IPS-20b (cell line): ENCODE data around the gene TWSG1.
"Not testable (repeated sequence)": the region's sequence is repeated elsewhere in the genome, so short reads cannot be mapped to it uniquely, and the experiment has no call there.

Source experiments
- H3K27ac ChIP-seq: one replicate; pipeline ENCODE4 v1.5.1; 2013; ENCODE audit warnings: low read length
- H3K27me3 ChIP-seq: 2 replicates; pipeline ENCODE4 v1.6.1; 2013; ENCODE audit warnings: mild to moderate bottlenecking, low read length, inconsistent platforms; ENCODE audit not compliant: insufficient read depth
- H3K36me3 ChIP-seq: 2 replicates; pipeline ENCODE4 v1.6.1; 2013; ENCODE audit warnings: low read depth, mild to moderate bottlenecking, inconsistent platforms, low read length, moderate library complexity; ENCODE audit not compliant: insufficient read depth
- H3K4me1 ChIP-seq: 2 replicates; pipeline ENCODE4 v1.6.1; 2013; ENCODE audit warnings: mild to moderate bottlenecking, control low read depth, inconsistent platforms, low read length, moderate library complexity; ENCODE audit not compliant: insufficient read depth
- H3K4me3 ChIP-seq: 2 replicates; pipeline ENCODE4 v1.5.1; 2013; ENCODE audit warnings: mild to moderate bottlenecking, low read length, inconsistent platforms
- H3K9ac ChIP-seq: 2 replicates; pipeline ENCODE4 v1.6.1; 2013; ENCODE audit warnings: low read depth, mild to moderate bottlenecking, inconsistent platforms, low read length, moderate library complexity
- H3K9me3 ChIP-seq: 2 replicates; pipeline ENCODE4 v1.6.1; 2013; ENCODE audit warnings: mild to moderate bottlenecking, low read depth, low read length, inconsistent platforms; ENCODE audit not compliant: insufficient read depth

The TWSG1 gene

GRCh38 chr18:9362869-9363268, 28.3 kb downstream of the TWSG1 start:
- Histone ChIP-seq H3K4me3 (no peak overlapping the region), H3K4me1 (peaks cover 3% of the 10 kb centered on the region; the same call in 1 of the 2 replicates), H3K27ac (no peak overlapping the region), H3K9me3 (peaks cover 6% of the 10 kb centered on the region), H3K36me3 (peaks cover 9% of the 10 kb centered on the region; the same call in 1 of the 2 replicates), H3K9ac (no peak overlapping the region), H3K27me3 (no peaks in the 10 kb centered on the region)

- no peak overlapping the region for H3K27ac ChIP-seq
- H3K27me3 ChIP-seq, result no peaks in the 10 kb centered on the region
- H3K36me3 ChIP-seq, result peaks cover 11% of the 10 kb centered on the region; the same call in 1 of the 2 replicates
- no peak overlapping the region for H3K9ac ChIP-seq
- H3K9me3 ChIP-seq, result peaks cover 6% of the 10 kb centered on the region
- peaks cover 3% of the 10 kb centered on the region; the same call in 1 of the 2 replicates for H3K4me1 ChIP-seq
- no peak overlapping the region for H3K4me3 ChIP-seq
These were observed 29.7 kb downstream of the TWSG1 start for GRCh38 chr18:9364242-9364641.

GRCh38 chr18:9365406-9365805, 30.8 kb downstream of the TWSG1 start:
- Histone ChIP-seq H3K36me3 (peaks cover 11% of the 10 kb centered on the region; the same call in 1 of the 2 replicates), H3K4me3 (no peak overlapping the region), H3K27me3 (no peaks in the 10 kb centered on the region), H3K27ac (no peak overlapping the region), H3K9me3 (peaks cover 6% of the 10 kb centered on the region), H3K9ac (no peak overlapping the region), H3K4me1 (peaks cover 3% of the 10 kb centered on the region; the same call in 1 of the 2 replicates)

GRCh38 chr18:9366126-9366714, 31.6 kb downstream of the TWSG1 start:
- H3K4me3 ChIP-seq, result no peak overlapping the region
- H3K27ac ChIP-seq, result no peak overlapping the region
- peaks cover 6% of the 10 kb centered on the region for H3K9me3 ChIP-seq
- H3K36me3 ChIP-seq, result peaks cover 11% of the 10 kb centered on the region; the same call in 1 of the 2 replicates
- H3K9ac ChIP-seq, result no peak overlapping the region
- H3K27me3 ChIP-seq, result no peaks in the 10 kb centered on the region
- peaks cover 3% of the 10 kb centered on the region; the same call in 1 of the 2 replicates for H3K4me1 ChIP-seq

- H3K9ac ChIP-seq, H3K27me3 ChIP-seq, H3K4me1 ChIP-seq, H3K4me3 ChIP-seq, H3K27ac ChIP-seq, H3K36me3 ChIP-seq, H3K9me3 ChIP-seq: not testable (repeated sequence)
These were observed 38.7 kb downstream of the TWSG1 start for GRCh38 chr18:9373254-9373653.

- Histone ChIP-seq H3K36me3 (no peaks in the 10 kb centered on the region), H3K4me3 (no peak overlapping the region), H3K4me1 (peaks cover 17% of the 10 kb centered on the region), H3K27me3 (no peaks in the 10 kb centered on the region), H3K9me3 (no peaks in the 10 kb centered on the region), H3K9ac (no peak overlapping the region), H3K27ac (no peak overlapping the region)
These were observed 44.5 kb downstream of the TWSG1 start for GRCh38 chr18:9379118-9379517.

- no peak overlapping the region for H3K9ac ChIP-seq
- H3K27me3 ChIP-seq, result no peaks in the 10 kb centered on the region
- H3K36me3 ChIP-seq, result no peaks in the 10 kb centered on the region
- no peak overlapping the region for H3K27ac ChIP-seq
- peaks cover 17% of the 10 kb centered on the region for H3K4me1 ChIP-seq
- H3K9me3 ChIP-seq, result no peaks in the 10 kb centered on the region
- no peak overlapping the region for H3K4me3 ChIP-seq
These were observed 45.5 kb downstream of the TWSG1 start for GRCh38 chr18:9380101-9380500.

- Histone ChIP-seq H3K9ac (no peak overlapping the region), H3K36me3 (no peaks in the 10 kb centered on the region), H3K4me3 (peak overlapping the region; percentile 41; the same call in 1 of the 2 replicates), H3K4me1 (peaks cover 17% of the 10 kb centered on the region), H3K9me3 (no peaks in the 10 kb centered on the region), H3K27me3 (no peaks in the 10 kb centered on the region), H3K27ac (no peak overlapping the region)
These were observed 46.2 kb downstream of the TWSG1 start for GRCh38 chr18:9380621-9381395.

- Histone ChIP-seq H3K4me3 (no peak overlapping the region), H3K36me3 (peaks cover 3% of the 10 kb centered on the region; the same call in 1 of the 2 replicates), H3K9me3 (peaks cover 7% of the 10 kb centered on the region), H3K9ac (no peak overlapping the region), H3K27me3 (no peaks in the 10 kb centered on the region), H3K27ac (no peak overlapping the region), H3K4me1 (no peaks in the 10 kb centered on the region)
These were observed 52.3 kb downstream of the TWSG1 start for GRCh38 chr18:9386879-9387278.

- H3K4me1 ChIP-seq, result no peaks in the 10 kb centered on the region
- H3K9ac ChIP-seq, result no peak overlapping the region
- H3K36me3 ChIP-seq, result peaks cover 3% of the 10 kb centered on the region; the same call in 1 of the 2 replicates
- no peak overlapping the region for H3K4me3 ChIP-seq
- H3K27me3 ChIP-seq, result no peaks in the 10 kb centered on the region
- no peak overlapping the region for H3K27ac ChIP-seq
- H3K9me3 ChIP-seq, result peaks cover 11% of the 10 kb centered on the region
These were observed 53.3 kb downstream of the TWSG1 start for GRCh38 chr18:9387891-9388290.

GRCh38 chr18:9389706-9390105, 55.1 kb downstream of the TWSG1 start:
- peaks cover 3% of the 10 kb centered on the region; the same call in 1 of the 2 replicates for H3K36me3 ChIP-seq
- no peak overlapping the region for H3K4me3 ChIP-seq
- H3K4me1 ChIP-seq, result no peaks in the 10 kb centered on the region
- no peak overlapping the region for H3K27ac ChIP-seq
- peaks cover 11% of the 10 kb centered on the region for H3K9me3 ChIP-seq
- no peak overlapping the region for H3K9ac ChIP-seq
- H3K27me3 ChIP-seq, result no peaks in the 10 kb centered on the region

- Histone ChIP-seq H3K9me3 (peaks cover 11% of the 10 kb centered on the region), H3K4me1 (no peaks in the 10 kb centered on the region), H3K27ac (no peak overlapping the region), H3K9ac (no peak overlapping the region), H3K4me3 (no peak overlapping the region), H3K27me3 (no peaks in the 10 kb centered on the region), H3K36me3 (peaks cover 12% of the 10 kb centered on the region)
These were observed 58.2 kb downstream of the TWSG1 start for GRCh38 chr18:9392726-9393125.
